GM21360 (cell line): ENCODE measurements around the gene RUFY3.
"Not testable (repeated sequence)": the region's sequence is repeated elsewhere in the genome, so short reads cannot be mapped to it uniquely, and the experiment has no call there.

ENCODE experiments used
- ATAC-seq: cut with Tn5 transposase; IDR thresholded peaks from one replicate; pipeline ENCODE4 v1.9.1; 2021; ENCODE audit warnings: mild to moderate bottlenecking, moderate library complexity; ENCODE audit not compliant: unreplicated experiment

RUFY3 gene

GRCh38 chr4:70705183-70706043, 16.4 kb upstream of the RUFY3 start:
- ATAC-seq: peak; percentile 54

- ATAC-seq: peak; percentile 0
These were observed 15.7 kb upstream of the RUFY3 start for GRCh38 chr4:70706044-70706461.

- no peak for ATAC-seq
These were observed 15.2 kb upstream of the RUFY3 start for GRCh38 chr4:70706516-70706915.

GRCh38 chr4:70709611-70710205, 12.1 kb upstream of the RUFY3 start:
- ATAC-seq: no peak

GRCh38 chr4:70711599-70711998, 10.2 kb upstream of the RUFY3 start:
- no peak for ATAC-seq

GRCh38 chr4:70712150-70712549, 9.6 kb upstream of the RUFY3 start:
- no peak for ATAC-seq

GRCh38 chr4:70712604-70713452, 8.9 kb upstream of the RUFY3 start:
- no peak for ATAC-seq

- ATAC-seq: peak; percentile 44
These were observed 8.2 kb upstream of the RUFY3 start for GRCh38 chr4:70713453-70714078.

- peak; percentile 58 for ATAC-seq
These were observed 7.5 kb upstream of the RUFY3 start for GRCh38 chr4:70714079-70714887.

- peak; percentile 9 for ATAC-seq
These were observed 6.7 kb upstream of the RUFY3 start for GRCh38 chr4:70715097-70715496.

- no peak for ATAC-seq
These were observed 2.8 kb upstream of the RUFY3 start for GRCh38 chr4:70718811-70719604.

- ATAC-seq: no peak
These were observed 531 bp downstream of the RUFY3 start for GRCh38 chr4:70722199-70722791.

- no peak for ATAC-seq
These were observed 2.7 kb downstream of the RUFY3 start for GRCh38 chr4:70724463-70724862.

- no peak for ATAC-seq
These were observed 3.9 kb downstream of the RUFY3 start for GRCh38 chr4:70725633-70726032.

- ATAC-seq: not testable (repeated sequence)
These were observed 4.8 kb downstream of the RUFY3 start for GRCh38 chr4:70726515-70726914.

GRCh38 chr4:70728091-70728490, 6.3 kb downstream of the RUFY3 start:
- no peak for ATAC-seq

GRCh38 chr4:70732878-70733277, 11.1 kb downstream of the RUFY3 start:
- not testable (repeated sequence) for ATAC-seq

GRCh38 chr4:70734168-70734954, 12.6 kb downstream of the RUFY3 start:
- ATAC-seq: peak; percentile 83
